Subcutaneous adipose tissue (tissue), 4 donors: ENCODE measurements around the gene HIVEP3. TPM values are rescaled to one million over a fixed set of nuclear protein-coding genes. Genes with fewer than 3 reads are reported as not detected.

ENCODE experiments used
- total RNA-seq, 4 donors: library from RNA; depleted of rRNA; stranded (reverse); fragments of >200 nt; gene quantifications; one replicate each; pipeline ENCODE4 v1.1.0, GENCODE V29; 2016
- TF ChIP-seq, protein P1 (sequence below): fragments of 450-650 bp; IDR thresholded peaks from one replicate; pipeline ENCODE4 v1.5.1; 2016; ENCODE audit warnings: low read depth, mild to moderate bottlenecking, control low read depth, antibody characterized with exemption, moderate library complexity

Gene HIVEP3
- total RNA-seq, 4 donors from 2014 or later = 2.4 to 9.6 (median 5.0) TPM

DNA sequence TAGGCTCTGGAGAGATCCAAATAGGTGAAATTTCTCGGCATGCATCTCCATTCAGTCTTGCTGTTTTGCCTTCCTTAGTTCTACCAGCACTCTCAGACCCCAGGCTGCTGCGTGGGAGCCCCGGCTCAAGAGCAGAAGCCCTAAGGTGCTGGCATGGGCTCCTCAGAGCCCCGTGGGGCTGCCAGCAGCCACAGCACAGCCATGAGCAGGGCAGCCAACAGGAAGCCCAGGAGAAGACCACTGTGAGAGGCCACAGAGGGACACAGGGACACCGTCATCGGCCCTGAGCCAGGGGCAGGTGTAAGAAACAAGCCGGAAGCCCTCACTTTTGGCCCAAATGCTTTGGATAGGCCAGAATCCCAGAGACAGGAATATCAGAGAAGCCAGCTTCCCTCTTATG is 66.6 kb downstream of the HIVEP3 start:
- TF ChIP-seq, protein P1, sequence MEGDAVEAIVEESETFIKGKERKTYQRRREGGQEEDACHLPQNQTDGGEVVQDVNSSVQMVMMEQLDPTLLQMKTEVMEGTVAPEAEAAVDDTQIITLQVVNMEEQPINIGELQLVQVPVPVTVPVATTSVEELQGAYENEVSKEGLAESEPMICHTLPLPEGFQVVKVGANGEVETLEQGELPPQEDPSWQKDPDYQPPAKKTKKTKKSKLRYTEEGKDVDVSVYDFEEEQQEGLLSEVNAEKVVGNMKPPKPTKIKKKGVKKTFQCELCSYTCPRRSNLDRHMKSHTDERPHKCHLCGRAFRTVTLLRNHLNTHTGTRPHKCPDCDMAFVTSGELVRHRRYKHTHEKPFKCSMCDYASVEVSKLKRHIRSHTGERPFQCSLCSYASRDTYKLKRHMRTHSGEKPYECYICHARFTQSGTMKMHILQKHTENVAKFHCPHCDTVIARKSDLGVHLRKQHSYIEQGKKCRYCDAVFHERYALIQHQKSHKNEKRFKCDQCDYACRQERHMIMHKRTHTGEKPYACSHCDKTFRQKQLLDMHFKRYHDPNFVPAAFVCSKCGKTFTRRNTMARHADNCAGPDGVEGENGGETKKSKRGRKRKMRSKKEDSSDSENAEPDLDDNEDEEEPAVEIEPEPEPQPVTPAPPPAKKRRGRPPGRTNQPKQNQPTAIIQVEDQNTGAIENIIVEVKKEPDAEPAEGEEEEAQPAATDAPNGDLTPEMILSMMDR = no peak

DNA sequence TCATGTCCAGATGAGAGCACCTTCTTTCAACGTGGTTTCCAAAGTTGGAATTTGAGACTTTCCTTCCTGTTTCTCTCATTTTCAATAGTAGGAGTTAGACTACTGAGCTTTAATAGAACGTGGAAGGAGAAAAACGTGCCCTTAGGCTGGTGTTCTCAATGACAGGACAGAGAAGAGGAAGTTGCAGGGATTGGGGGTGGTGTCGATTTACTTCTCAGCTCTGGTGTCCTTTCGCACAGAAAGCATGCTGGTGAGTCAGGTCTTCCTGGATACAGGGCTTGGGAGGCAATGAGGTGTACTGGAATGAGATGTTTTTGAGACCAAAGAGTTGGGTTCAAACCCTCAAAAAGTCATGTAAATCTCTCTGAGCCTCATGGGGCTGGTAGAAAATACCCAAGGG is 67.1 kb downstream of the HIVEP3 start:
- TF ChIP-seq, protein P1 = no peak

DNA sequence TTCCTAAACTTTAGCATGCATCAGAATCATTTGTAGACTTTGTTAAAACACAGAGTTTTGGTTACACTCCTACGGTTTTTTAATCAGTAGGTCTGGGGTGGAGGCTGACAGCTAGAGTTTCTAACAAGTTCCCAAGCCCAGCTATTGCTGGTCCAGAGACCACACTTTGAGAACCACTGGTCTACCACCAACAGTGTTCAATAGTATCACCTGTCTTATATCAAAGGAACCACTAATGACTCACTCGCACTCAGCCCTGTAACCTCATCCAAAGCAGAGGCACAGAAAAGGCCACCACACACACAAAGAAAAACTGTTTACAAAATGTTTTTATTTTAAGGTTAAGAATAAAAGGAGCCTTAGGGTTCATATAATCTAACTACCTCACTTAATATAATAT is 68.7 kb downstream of the HIVEP3 start:
- TF ChIP-seq, protein P1 = no peak

DNA sequence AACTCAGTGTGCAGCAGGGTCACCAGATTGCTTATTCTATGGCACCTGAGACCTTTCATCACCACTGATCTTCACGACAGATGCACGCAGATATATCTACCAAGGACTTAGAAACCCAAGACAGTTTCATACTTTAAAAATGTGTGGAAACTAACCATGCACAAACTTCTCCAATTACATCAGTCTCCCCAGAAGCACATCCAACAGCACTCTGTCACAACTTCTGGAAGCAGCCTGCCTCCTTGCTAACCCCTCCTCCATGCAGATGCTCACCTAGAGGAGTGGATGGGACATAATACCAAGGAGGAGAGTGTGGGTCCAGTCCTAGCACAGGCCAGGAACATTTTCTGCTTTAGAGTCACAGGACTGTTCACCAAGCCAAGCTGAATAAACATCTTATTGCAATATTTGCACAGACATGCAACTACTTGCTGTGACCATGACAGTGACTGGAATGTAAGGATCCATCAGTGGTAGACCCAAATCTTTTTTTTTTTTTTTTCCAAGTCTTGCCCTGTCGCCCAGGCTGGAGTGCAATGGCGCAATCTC is 69.4 kb downstream of the HIVEP3 start:
- TF ChIP-seq, protein P1 = no peak

DNA sequence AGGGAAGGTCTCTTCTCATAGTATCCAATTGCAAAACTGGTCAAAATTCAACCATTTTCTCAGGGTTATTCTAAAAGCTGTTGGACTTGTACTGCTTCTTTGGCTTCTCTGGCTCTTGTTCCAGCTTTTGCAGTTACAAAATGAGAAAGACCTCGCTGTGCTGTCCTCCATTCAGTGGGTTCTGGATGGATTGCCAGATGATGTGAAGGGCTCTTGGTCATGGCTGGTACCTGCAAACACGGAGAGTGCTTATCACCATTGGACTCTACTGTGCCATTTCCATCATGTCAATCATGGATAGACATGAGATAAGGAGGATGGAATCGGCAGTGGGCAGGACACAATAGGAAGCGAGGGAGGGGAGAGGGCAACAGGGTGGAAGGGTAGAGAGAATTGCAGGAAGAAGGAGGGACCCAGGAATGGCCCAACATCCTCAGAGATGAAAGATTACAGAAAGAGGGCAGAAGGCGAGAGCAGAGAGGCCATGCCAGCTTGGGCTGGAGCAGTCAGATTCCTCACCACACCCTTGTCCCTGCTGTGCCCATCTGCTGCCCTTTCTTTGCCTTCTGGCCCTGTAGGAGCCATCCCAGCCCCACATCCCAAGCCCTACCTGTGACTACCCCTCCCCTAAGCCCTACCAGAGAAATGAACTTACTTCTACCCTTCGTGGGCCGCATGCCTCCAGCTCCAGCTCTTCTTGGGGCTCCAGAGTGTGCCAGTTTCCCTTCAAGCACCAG is 70.3 kb downstream of the HIVEP3 start:
- TF ChIP-seq, protein P1 = no peak

DNA sequence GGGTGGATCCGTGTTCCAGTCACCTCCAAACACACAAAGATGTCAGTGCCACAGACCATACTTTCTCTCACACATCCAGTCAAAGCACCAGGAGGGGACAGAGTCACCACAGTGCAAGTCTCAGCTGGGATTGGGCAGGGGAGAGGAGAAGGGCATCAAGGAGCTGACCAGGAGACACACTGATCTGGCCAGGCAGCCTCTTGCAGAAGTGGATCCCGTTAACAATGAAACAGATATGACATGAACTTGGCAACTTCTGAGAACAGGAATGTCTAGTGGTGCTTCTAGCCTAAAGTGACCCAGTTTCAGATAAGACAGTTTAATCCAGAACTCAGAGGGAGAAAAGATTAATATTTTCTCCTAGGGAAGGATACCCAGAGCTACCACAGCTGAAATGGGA is 71.0 kb downstream of the HIVEP3 start:
- TF ChIP-seq, protein P1 = no peak

DNA sequence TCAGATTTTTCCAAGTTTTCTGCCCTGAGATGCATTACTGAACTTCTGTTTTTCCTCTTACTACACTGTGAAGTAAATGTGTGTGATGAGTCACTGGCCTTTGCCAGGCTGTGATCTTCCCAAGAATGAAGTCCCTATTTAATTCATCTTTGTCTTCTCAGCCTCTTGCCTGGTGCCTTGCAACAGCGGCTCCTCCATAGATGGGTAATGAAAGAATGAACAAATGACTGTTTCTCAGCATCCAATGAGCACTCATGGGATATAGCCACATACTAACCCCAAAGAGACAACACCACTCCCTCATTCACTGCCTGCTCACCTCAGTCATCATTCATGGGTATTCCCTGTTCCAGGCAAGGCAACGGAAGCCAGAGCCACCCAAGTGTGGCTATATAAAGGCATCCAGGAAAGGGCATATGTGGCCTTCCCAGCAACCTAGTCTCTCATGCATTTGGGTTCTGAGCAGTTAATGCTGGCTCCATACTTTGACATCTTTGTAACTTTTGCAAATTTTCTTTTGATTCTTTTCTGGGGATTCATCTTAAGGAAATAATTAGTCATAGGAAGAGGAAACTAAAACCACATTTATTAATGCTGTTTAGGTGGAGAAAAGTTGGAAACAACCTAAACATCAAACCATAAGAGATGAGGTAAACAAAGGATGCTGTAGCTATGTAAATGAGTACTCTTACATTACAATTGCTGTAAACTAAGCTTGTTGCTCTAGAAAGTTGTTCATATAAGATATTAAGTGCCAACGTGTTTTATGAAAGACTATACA is 71.9 kb downstream of the HIVEP3 start:
- TF ChIP-seq, protein P1 = no peak
